ENCODE data around the gene CALD1. TPM values are rescaled to one million over a fixed set of nuclear protein-coding genes. Genes with fewer than 3 reads are reported as not detected.

The CALD1 gene
- total RNA-seq, 1 donor from 2014 or later, result 230 TPM

GRCh38 chr7:134774119-134774518 lies 5.3 kb upstream of the CALD1 start:
- Mint-ChIP-seq H3K27me3 (ENCODE audit: unreplicated experiment) (peaks cover 4% of the 10 kb centered on the region), H3K4me1 (ENCODE audit: unreplicated experiment) (peaks cover 19% of the 10 kb centered on the region), H3K36me3 (ENCODE audit: low read depth, unreplicated experiment) (no peaks in the 10 kb centered on the region), H3K9me3 (ENCODE audit: unreplicated experiment) (no peaks in the 10 kb centered on the region), H3K4me3 (ENCODE audit: unreplicated experiment) (no peak overlapping the region), H3K27ac (ENCODE audit: unreplicated experiment) (no peak overlapping the region)
- no peak for DNase-seq (ENCODE audit: low spot score)
- TF ChIP-seq, protein P1, sequence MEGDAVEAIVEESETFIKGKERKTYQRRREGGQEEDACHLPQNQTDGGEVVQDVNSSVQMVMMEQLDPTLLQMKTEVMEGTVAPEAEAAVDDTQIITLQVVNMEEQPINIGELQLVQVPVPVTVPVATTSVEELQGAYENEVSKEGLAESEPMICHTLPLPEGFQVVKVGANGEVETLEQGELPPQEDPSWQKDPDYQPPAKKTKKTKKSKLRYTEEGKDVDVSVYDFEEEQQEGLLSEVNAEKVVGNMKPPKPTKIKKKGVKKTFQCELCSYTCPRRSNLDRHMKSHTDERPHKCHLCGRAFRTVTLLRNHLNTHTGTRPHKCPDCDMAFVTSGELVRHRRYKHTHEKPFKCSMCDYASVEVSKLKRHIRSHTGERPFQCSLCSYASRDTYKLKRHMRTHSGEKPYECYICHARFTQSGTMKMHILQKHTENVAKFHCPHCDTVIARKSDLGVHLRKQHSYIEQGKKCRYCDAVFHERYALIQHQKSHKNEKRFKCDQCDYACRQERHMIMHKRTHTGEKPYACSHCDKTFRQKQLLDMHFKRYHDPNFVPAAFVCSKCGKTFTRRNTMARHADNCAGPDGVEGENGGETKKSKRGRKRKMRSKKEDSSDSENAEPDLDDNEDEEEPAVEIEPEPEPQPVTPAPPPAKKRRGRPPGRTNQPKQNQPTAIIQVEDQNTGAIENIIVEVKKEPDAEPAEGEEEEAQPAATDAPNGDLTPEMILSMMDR (IDR thresholded peaks at IDR 0.05; ENCODE audit: unreplicated experiment), result no peak

DNA sequence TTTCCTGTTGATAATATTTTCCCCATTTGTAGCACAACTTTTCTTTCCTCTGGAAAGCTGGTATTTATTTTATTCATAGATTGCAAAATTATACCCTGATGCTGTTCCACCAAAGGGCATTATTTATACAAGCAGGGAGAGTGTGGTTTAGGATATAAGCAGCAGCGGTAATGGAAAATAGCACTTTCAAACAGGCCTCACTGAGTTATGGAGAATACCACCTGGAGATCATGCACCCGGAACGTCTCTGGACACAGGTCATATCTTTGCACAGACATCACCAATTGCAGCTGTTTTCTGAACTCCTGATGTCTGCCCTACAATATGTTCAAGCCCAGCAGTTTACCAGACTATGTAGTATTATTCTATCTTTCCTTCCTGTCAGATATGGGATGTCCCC lies 2.0 kb upstream of the CALD1 start:
- Mint-ChIP-seq H3K4me1 (ENCODE audit: unreplicated experiment) (peaks cover 43% of the 10 kb centered on the region), H3K36me3 (ENCODE audit: low read depth, unreplicated experiment) (peaks cover 7% of the 10 kb centered on the region), H3K9me3 (ENCODE audit: unreplicated experiment) (no peaks in the 10 kb centered on the region), H3K27ac (ENCODE audit: unreplicated experiment) (peak overlapping the region; percentile 95), H3K27me3 (ENCODE audit: unreplicated experiment) (peaks cover 5% of the 10 kb centered on the region), H3K4me3 (ENCODE audit: unreplicated experiment) (no peak overlapping the region)
- no peak for DNase-seq (ENCODE audit: low spot score)
- TF ChIP-seq, protein P1 (IDR thresholded peaks at IDR 0.05; ENCODE audit: unreplicated experiment), result no peak

DNA sequence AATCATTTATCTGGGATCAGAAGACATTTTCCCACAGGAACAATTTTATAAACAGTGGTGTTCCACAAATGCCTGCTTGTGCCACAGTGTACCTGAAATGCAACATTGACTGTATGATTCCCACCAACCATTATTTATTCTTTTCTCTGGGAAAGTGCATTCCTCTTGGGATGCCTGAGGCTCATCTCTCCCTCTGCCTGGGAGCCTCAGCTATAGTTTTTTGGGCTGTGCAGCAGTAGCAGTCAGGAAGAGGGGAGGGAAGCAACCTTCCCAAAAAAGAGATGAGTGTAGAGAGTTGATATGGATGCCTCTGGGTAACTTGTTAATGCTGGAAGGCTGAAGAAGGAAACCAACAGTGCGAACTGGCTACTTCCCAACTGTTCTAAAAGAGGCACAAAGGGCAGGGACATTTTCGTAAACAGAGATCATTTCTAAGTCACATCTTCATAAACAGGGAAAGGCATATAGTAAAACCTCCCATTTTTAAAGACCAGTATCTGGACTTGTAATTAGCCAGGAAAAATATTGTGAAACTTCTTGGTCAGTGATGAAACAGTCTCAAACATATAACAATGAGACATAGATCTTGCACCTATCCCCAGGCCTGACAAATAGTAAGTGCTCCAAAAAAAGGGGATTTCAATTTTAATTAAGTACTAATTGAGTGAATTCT lies 1.4 kb upstream of the CALD1 start:
- DNase-seq (ENCODE audit: low spot score), result no peak
- TF ChIP-seq, protein P1 (IDR thresholded peaks at IDR 0.05; ENCODE audit: unreplicated experiment), result no peak
- Mint-ChIP-seq H3K9me3 (ENCODE audit: unreplicated experiment) (no peaks in the 10 kb centered on the region), H3K27me3 (ENCODE audit: unreplicated experiment) (peaks cover 5% of the 10 kb centered on the region), H3K27ac (ENCODE audit: unreplicated experiment) (peak overlapping the region; percentile 95), H3K4me3 (ENCODE audit: unreplicated experiment) (no peak overlapping the region), H3K4me1 (ENCODE audit: unreplicated experiment) (peaks cover 48% of the 10 kb centered on the region), H3K36me3 (ENCODE audit: low read depth, unreplicated experiment) (peaks cover 11% of the 10 kb centered on the region)

DNA sequence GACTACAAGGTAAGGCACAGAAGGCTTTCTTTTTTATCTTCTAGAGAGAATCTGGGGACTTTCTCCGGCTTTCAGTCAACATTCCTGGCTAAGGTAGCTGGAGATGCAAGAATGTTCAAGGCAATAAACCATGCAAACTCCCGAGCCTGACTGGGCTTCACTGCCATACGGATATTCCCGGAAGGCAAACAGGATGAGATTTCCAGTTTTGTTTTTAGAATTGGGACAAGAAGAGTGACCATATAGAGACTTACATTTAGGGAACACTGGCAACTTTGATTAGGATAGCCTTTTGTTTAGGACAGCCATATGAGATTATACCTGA lies 269 bp downstream of the CALD1 start:
- peaks cover 5% of the 10 kb centered on the region for H3K27me3 Mint-ChIP-seq (ENCODE audit: unreplicated experiment)
- H3K36me3 Mint-ChIP-seq (ENCODE audit: low read depth, unreplicated experiment), result peaks cover 11% of the 10 kb centered on the region
- peaks cover 48% of the 10 kb centered on the region for H3K4me1 Mint-ChIP-seq (ENCODE audit: unreplicated experiment)
- no peaks in the 10 kb centered on the region for H3K9me3 Mint-ChIP-seq (ENCODE audit: unreplicated experiment)
- TF ChIP-seq, protein P1 (IDR thresholded peaks at IDR 0.05; ENCODE audit: unreplicated experiment), result no peak
- H3K27ac Mint-ChIP-seq (ENCODE audit: unreplicated experiment), result peak overlapping the region; percentile 95
- no peak for DNase-seq (ENCODE audit: low spot score)
- H3K4me3 Mint-ChIP-seq (ENCODE audit: unreplicated experiment), result peak overlapping the region; percentile 98

GRCh38 chr7:134780166-134780828 lies 863 bp downstream of the CALD1 start:
- TF ChIP-seq, protein P1 (IDR thresholded peaks at IDR 0.05; ENCODE audit: unreplicated experiment), result no peak
- H3K27ac Mint-ChIP-seq (ENCODE audit: unreplicated experiment), result peak overlapping the region; percentile 95
- DNase-seq (ENCODE audit: low spot score), result no peak
- H3K36me3 Mint-ChIP-seq (ENCODE audit: low read depth, unreplicated experiment), result peaks cover 11% of the 10 kb centered on the region
- H3K4me3 Mint-ChIP-seq (ENCODE audit: unreplicated experiment), result peak overlapping the region; percentile 98
- no peaks in the 10 kb centered on the region for H3K9me3 Mint-ChIP-seq (ENCODE audit: unreplicated experiment)
- H3K4me1 Mint-ChIP-seq (ENCODE audit: unreplicated experiment), result peaks cover 48% of the 10 kb centered on the region
- H3K27me3 Mint-ChIP-seq (ENCODE audit: unreplicated experiment), result peaks cover 5% of the 10 kb centered on the region

Measured in endothelial cell (in vitro differentiated cells).